Measurements from ENCODE around the gene AP5B1.
"Not testable (repeated sequence)": the region's sequence is repeated elsewhere in the genome, so short reads cannot be mapped to it uniquely, and the experiment has no call there.

Gene AP5B1

GRCh38 chr11:65762169-65762568 is 18.6 kb downstream of the AP5B1 start:
- not testable (repeated sequence) for DNase-seq

GRCh38 chr11:65745049-65745448 is 35.7 kb downstream of the AP5B1 start:
- no peak for DNase-seq

- DNase-seq = no peak
These were observed 36.1 kb downstream of the AP5B1 start for GRCh38 chr11:65744699-65745042.

- DNase-seq = no peak
These were observed 36.6 kb downstream of the AP5B1 start for GRCh38 chr11:65744026-65744698.

GRCh38 chr11:65743681-65744025 is 37.1 kb downstream of the AP5B1 start:
- no peak for DNase-seq

GRCh38 chr11:65742353-65742752 is 38.4 kb downstream of the AP5B1 start:
- DNase-seq = no peak

GRCh38 chr11:65741185-65741584 is 39.6 kb downstream of the AP5B1 start:
- no peak for DNase-seq

- no peak for DNase-seq
These were observed 41.8 kb downstream of the AP5B1 start for GRCh38 chr11:65739022-65739421.

GRCh38 chr11:65736810-65737209 is 44.0 kb downstream of the AP5B1 start:
- DNase-seq = no peak

GRCh38 chr11:65735111-65735510 is 45.7 kb downstream of the AP5B1 start:
- DNase-seq = not testable (repeated sequence)

- DNase-seq = no peak
These were observed 50.3 kb downstream of the AP5B1 start for GRCh38 chr11:65730461-65730860.

- no peak for DNase-seq
These were observed 52.9 kb downstream of the AP5B1 start for GRCh38 chr11:65727865-65728264.

- DNase-seq = no peak
These were observed 54.1 kb downstream of the AP5B1 start for GRCh38 chr11:65726660-65727059.
